ENCODE data around the gene P2RY14. TPM values are rescaled to one million over a fixed set of nuclear protein-coding genes. Genes with fewer than 3 reads are reported as not detected.

The P2RY14 gene
- polyA plus RNA-seq, 1 donor = 2.8 TPM

DNA sequence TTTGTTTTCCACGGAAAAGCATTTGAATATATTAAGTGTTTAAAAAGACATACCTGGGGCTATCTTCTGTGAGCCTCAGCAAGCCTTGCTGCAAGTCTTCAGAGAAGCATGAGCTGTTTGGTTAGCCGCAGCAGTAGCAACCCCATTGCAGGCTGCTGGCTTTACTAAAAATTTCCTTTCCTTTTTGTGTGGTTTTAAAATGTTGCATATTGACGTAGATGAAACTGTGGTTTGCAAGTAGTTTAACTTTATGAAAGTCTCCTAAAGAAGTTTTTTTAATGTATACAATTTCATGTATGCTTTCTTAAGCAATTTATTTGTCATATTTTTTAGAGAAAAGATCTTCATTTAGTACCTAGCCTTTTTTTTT lies 75.3 kb downstream of the P2RY14 start, which contains the start of gene GPR171:
Gene GPR171 (minus strand): TSS at position 166 of the 370 bp plus-strand sequence. CDS start 3,830 bp downstream, outside the sequence.
- H3K4me1 ChIP-seq (ENCODE audit: control insufficient read depth, insufficient read depth, low read length) = peaks cover 5% of the 10 kb centered on the region
- no peak within 1 kb of the TSS for H3K4me3 ChIP-seq (ENCODE audit: low read length)
- 100% methylated on average over 1 of the region's 3 CpGs for WGBS (ENCODE audit: insufficient coverage, low lambda C conversion rate)
- no peak within 1 kb of the TSS for H3K27ac ChIP-seq (ENCODE audit: low read length)
- H3K9me3 ChIP-seq (ENCODE audit: control insufficient read depth, low read depth, low read length) = no peaks in the 10 kb centered on the region
- DNase-seq = no peak
- no peaks in the 10 kb centered on the region for H3K36me3 ChIP-seq (ENCODE audit: control insufficient read depth, insufficient read depth, low read length)
- H3K27me3 ChIP-seq (ENCODE audit: control insufficient read depth, insufficient read depth, low read length) = no peaks in the 10 kb centered on the region

DNA sequence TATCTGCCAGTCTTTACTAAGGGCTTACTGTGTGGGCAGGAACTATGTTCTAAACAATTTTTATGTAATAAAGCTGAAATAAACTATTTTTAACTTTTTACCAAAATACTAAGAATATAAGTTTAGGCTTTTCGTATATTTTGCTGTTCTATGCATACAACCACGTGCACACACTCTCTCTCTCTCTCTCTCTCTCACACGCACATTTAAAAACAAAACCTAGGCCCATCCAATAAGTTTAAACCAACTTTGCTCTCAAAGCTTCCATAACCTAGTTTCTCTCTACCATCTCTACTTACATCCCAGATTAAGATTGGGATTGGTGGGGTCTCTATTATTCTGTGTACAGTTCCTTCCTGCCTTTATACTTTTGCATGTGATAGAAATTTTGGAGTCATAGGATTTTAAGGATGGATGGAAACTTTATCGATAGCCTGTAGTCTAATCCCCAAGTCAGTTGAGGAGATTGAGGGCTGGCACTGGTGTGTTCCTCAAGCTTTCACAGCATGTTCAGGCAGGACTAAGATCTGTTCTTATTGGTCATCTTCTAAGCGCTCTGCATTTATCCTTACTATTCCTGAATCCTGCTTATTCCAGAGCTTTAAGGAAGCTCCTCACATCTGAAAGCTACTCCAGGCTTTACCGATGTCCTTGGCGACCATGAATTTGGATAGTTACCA lies 77.2 kb downstream of the P2RY14 start:
- no peaks in the 10 kb centered on the region for H3K9me3 ChIP-seq (ENCODE audit: control insufficient read depth, low read depth, low read length)
- no peak overlapping the region for H3K4me3 ChIP-seq (ENCODE audit: low read length)
- no peak for DNase-seq
- H3K36me3 ChIP-seq (ENCODE audit: control insufficient read depth, insufficient read depth, low read length) = no peaks in the 10 kb centered on the region
- WGBS (ENCODE audit: insufficient coverage, low lambda C conversion rate) = 86% methylated on average over 3 of the region's 7 CpGs
- no peaks in the 10 kb centered on the region for H3K27me3 ChIP-seq (ENCODE audit: control insufficient read depth, insufficient read depth, low read length)
- H3K27ac ChIP-seq (ENCODE audit: low read length) = no peak overlapping the region
- H3K4me1 ChIP-seq (ENCODE audit: control insufficient read depth, insufficient read depth, low read length) = peaks cover 8% of the 10 kb centered on the region

DNA sequence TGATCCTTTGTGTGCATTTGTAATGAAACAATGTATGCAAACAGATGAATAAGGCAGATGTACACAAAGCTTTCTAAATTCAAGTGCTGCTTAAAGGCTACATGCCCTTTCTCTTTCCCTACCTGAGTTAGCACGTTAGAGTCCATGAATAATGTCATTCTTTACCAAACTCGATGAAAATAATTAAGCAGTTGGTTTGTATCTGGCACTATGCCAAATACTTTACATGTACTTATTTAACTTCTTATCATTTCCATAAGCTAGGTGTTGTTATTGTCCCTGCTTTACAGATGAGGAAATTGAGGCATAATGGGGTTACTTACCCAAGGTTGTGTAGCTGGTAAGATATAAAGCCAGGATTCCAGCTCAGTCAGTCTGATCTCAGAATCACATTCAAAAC lies 77.8 kb downstream of the P2RY14 start:
- Histone ChIP-seq H3K27ac (ENCODE audit: low read length) (no peak overlapping the region), H3K27me3 (ENCODE audit: control insufficient read depth, insufficient read depth, low read length) (no peaks in the 10 kb centered on the region), H3K4me3 (ENCODE audit: low read length) (no peak overlapping the region), H3K4me1 (ENCODE audit: control insufficient read depth, insufficient read depth, low read length) (peaks cover 8% of the 10 kb centered on the region), H3K36me3 (ENCODE audit: control insufficient read depth, insufficient read depth, low read length) (no peaks in the 10 kb centered on the region), H3K9me3 (ENCODE audit: control insufficient read depth, low read depth, low read length) (no peaks in the 10 kb centered on the region)
- no peak for DNase-seq
- WGBS (ENCODE audit: insufficient coverage, low lambda C conversion rate) = no CpG with 5 or more reads among the region's 2 CpGs

DNA sequence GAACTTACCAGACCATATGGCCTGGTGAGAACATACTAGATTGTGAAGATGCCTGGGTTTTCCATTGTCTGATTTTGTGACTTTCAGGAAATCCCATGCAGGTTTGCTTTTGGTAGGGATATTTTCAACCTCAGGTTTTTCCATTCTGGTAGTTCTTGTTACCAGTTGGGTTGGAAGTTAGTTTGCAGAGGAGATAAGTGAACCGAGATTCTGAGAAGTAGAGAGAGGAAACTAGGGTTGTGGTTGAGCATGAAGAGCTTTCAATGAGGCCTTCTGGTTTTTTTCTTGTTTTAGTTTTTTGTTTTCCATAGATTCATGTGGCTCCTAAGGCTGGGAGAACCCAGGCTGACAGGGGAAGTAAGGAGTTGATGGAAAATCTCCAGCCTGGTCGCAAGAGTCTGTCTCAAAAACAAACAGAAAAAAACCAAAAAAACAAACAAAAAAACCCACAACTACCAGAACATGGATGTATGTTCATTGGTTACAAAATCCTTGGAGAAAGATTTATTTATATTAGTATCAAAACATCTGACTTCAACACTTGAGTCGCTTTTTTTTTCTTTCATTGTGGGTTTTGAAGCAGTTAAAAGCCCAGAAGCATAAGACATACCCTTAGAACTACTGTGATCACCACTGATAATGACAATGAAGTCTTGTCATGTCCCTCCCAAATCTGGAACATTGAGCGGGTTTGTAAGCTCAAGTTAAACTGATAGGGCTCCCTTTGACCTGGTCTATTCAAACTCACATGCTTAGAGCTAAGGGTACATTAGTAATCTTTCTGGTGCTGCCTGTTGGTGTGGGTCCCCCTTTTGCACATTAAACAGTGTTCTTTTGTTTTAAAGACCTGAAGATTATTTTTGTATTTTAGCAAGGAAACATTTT lies 78.5 kb downstream of the P2RY14 start:
- 50% methylated on average over 2 of the region's 4 CpGs for WGBS (ENCODE audit: insufficient coverage, low lambda C conversion rate)
- Histone ChIP-seq H3K27ac (ENCODE audit: low read length) (no peak overlapping the region), H3K4me1 (ENCODE audit: control insufficient read depth, insufficient read depth, low read length) (peaks cover 8% of the 10 kb centered on the region), H3K4me3 (ENCODE audit: low read length) (no peak overlapping the region), H3K27me3 (ENCODE audit: control insufficient read depth, insufficient read depth, low read length) (no peaks in the 10 kb centered on the region), H3K36me3 (ENCODE audit: control insufficient read depth, insufficient read depth, low read length) (no peaks in the 10 kb centered on the region), H3K9me3 (ENCODE audit: control insufficient read depth, low read depth, low read length) (no peaks in the 10 kb centered on the region)
- DNase-seq = no peak

DNA sequence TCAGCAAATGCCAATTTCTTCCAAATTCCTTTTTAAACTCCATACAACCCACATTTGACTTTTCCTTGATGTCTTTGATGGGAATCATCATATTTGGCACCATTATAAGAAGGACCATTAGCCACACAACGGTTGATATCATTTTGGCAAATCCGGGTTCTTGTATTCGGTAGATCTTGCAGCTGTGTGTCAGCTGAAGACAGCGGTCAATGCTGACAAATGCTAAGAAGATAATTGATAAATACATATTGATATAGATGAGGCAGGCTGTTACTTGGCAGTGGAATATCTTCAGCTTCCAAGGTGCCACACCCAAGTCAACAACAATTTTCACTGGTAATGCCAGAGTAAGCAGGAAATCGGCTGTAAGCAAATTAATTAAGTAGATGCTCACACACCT lies 79.5 kb downstream of the P2RY14 start:
- Histone ChIP-seq H3K4me3 (ENCODE audit: low read length) (no peak overlapping the region), H3K4me1 (ENCODE audit: control insufficient read depth, insufficient read depth, low read length) (peaks cover 8% of the 10 kb centered on the region), H3K36me3 (ENCODE audit: control insufficient read depth, insufficient read depth, low read length) (no peaks in the 10 kb centered on the region), H3K9me3 (ENCODE audit: control insufficient read depth, low read depth, low read length) (no peaks in the 10 kb centered on the region), H3K27ac (ENCODE audit: low read length) (no peak overlapping the region), H3K27me3 (ENCODE audit: control insufficient read depth, insufficient read depth, low read length) (no peaks in the 10 kb centered on the region)
- WGBS (ENCODE audit: insufficient coverage, low lambda C conversion rate) = no CpG with 5 or more reads among the region's 5 CpGs
- DNase-seq = no peak

DNA sequence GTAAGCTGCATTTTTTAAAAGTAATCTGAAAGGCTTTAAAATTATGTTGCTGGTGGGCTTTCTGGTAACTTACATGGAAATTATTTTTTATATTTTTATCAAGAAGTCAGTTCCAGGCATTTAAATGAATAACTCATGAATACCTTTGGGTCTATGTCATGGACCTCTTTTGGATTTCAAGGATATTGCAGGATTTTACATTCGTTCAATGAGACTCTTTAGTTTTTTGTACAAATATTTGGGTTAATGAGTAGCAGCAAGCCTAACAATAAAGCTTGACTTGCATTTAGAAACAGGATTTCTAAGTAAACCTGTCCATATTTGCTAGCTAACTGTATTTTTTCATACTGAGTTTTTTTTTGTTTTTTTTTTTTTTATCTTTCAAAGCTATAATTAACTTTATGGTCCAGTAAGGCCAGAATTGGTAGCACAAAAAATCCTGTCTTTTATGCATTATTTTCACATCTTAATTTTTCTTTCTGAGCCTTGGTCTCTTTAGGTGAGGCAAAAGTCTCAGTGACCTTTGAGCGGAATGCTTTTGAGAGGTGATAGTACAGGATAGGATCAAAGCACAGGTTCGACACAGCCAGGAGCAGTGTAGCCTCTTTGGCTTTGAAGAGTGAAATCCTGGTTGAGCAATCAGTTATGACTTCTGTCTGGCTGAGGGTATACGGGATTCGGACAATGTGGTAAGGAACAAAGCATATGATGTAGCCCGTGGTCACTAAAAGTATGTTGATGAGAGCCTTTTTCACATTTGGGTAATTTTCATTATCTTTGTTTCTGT lies 80.2 kb downstream of the P2RY14 start:
- Histone ChIP-seq H3K27ac (ENCODE audit: low read length) (no peak overlapping the region), H3K36me3 (ENCODE audit: control insufficient read depth, insufficient read depth, low read length) (no peaks in the 10 kb centered on the region), H3K4me3 (ENCODE audit: low read length) (no peak overlapping the region), H3K9me3 (ENCODE audit: control insufficient read depth, low read depth, low read length) (no peaks in the 10 kb centered on the region), H3K27me3 (ENCODE audit: control insufficient read depth, insufficient read depth, low read length) (no peaks in the 10 kb centered on the region), H3K4me1 (ENCODE audit: control insufficient read depth, insufficient read depth, low read length) (peaks cover 8% of the 10 kb centered on the region)
- no CpG with 5 or more reads among the region's 6 CpGs for WGBS (ENCODE audit: insufficient coverage, low lambda C conversion rate)
- DNase-seq = peak; percentile 31 to 68

DNA sequence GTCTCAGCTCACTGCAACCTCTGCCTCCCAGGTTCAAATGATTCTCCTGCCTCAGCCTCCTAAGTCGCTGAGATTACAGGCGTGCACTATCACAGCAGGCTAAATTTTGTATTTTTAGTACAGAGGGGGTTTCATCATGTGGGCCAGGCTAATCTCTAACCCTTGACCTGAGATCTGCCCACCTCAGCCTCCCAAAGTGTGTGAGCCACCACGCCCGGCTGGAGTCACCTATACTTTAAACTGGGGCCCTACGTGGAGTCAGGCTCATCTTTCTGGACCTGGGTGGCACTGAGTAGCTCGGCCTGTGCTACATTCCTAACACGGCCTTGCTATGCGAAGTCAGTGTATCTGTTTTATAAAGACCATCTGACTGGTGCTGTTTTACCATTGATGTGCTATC lies 81.1 kb downstream of the P2RY14 start:
- no peak for DNase-seq
- Histone ChIP-seq H3K27me3 (ENCODE audit: control insufficient read depth, insufficient read depth, low read length) (no peaks in the 10 kb centered on the region), H3K27ac (ENCODE audit: low read length) (no peak overlapping the region), H3K4me1 (ENCODE audit: control insufficient read depth, insufficient read depth, low read length) (peaks cover 8% of the 10 kb centered on the region), H3K9me3 (ENCODE audit: control insufficient read depth, low read depth, low read length) (no peaks in the 10 kb centered on the region), H3K4me3 (ENCODE audit: low read length) (no peak overlapping the region), H3K36me3 (ENCODE audit: control insufficient read depth, insufficient read depth, low read length) (no peaks in the 10 kb centered on the region)
- no CpG with 5 or more reads among the region's 8 CpGs for WGBS (ENCODE audit: insufficient coverage, low lambda C conversion rate)

DNA sequence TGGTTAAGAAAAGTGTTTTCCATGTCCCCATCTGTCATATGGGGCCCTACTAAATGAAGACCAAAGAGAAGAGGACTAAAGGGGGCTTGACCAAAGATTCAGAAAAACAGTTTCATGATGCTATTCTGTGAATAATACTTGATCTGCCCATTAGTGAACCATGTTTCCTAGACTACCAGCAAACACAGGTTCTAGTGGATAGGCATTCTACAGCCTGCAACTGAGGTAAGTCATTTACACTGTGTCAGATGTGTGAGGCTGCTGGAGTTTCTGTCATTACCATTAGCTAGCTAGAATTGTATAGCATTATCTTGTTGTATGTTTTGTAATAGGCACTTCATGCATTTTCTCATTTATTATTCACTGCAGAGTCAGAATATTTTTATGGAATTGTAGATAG lies 81.9 kb downstream of the P2RY14 start:
- Histone ChIP-seq H3K9me3 (ENCODE audit: control insufficient read depth, low read depth, low read length) (no peaks in the 10 kb centered on the region), H3K36me3 (ENCODE audit: control insufficient read depth, insufficient read depth, low read length) (no peaks in the 10 kb centered on the region), H3K4me1 (ENCODE audit: control insufficient read depth, insufficient read depth, low read length) (peaks cover 8% of the 10 kb centered on the region), H3K27ac (ENCODE audit: low read length) (no peak overlapping the region), H3K27me3 (ENCODE audit: control insufficient read depth, insufficient read depth, low read length) (no peaks in the 10 kb centered on the region), H3K4me3 (ENCODE audit: low read length) (no peak overlapping the region)
- no peak for DNase-seq

DNA sequence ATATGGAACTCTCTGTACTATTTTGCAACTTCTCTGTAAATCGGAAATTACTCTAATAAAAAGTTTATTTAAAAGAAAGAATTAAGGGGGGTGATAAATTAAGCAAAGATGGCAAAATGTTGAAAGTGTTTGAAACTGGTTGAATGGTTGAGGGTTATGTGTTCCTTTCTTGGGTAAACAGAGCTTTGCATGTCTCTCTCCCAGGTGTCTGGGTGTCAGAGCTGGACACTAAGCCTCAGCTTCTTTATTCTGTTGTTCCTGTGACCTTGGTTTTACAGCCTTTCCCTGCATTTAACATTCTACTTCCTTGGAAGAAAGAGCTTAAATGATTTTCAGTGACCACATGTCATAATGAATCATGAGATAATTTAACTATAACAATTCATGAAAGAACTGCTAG lies 82.5 kb downstream of the P2RY14 start:
- WGBS (ENCODE audit: insufficient coverage, low lambda C conversion rate) = 91% methylated on average over 1 of the region's 1 CpG
- no peaks in the 10 kb centered on the region for H3K36me3 ChIP-seq (ENCODE audit: control insufficient read depth, insufficient read depth, low read length)
- H3K27me3 ChIP-seq (ENCODE audit: control insufficient read depth, insufficient read depth, low read length) = no peaks in the 10 kb centered on the region
- DNase-seq = no peak
- H3K4me1 ChIP-seq (ENCODE audit: control insufficient read depth, insufficient read depth, low read length) = peaks cover 8% of the 10 kb centered on the region
- H3K27ac ChIP-seq (ENCODE audit: low read length) = no peak overlapping the region
- no peak overlapping the region for H3K4me3 ChIP-seq (ENCODE audit: low read length)
- no peaks in the 10 kb centered on the region for H3K9me3 ChIP-seq (ENCODE audit: control insufficient read depth, low read depth, low read length)

DNA sequence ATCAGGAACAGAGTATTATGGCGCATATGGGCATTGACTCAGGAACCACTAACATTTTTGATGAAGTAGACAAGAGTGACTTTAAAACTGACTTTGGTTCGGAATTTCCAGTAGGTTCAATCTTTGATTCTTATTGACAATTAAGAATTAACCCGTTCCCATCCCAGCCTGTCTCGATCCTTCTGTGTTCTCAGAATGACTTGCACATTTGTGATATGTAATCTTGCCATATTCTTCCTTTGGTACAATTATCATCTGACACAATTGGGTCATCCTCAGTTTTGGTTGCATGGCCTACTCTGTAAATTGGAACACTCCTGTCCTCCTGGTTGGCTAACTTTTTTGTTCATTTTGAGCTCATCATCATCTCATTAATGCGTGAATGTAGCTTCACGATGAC lies 85.8 kb downstream of the P2RY14 start:
- Histone ChIP-seq H3K4me1 (ENCODE audit: control insufficient read depth, insufficient read depth, low read length) (peaks cover 3% of the 10 kb centered on the region), H3K4me3 (ENCODE audit: low read length) (no peak overlapping the region), H3K27ac (ENCODE audit: low read length) (no peak overlapping the region), H3K27me3 (ENCODE audit: control insufficient read depth, insufficient read depth, low read length) (no peaks in the 10 kb centered on the region), H3K36me3 (ENCODE audit: control insufficient read depth, insufficient read depth, low read length) (peaks cover 2% of the 10 kb centered on the region), H3K9me3 (ENCODE audit: control insufficient read depth, low read depth, low read length) (no peaks in the 10 kb centered on the region)
- 100% methylated on average over 2 of the region's 6 CpGs for WGBS (ENCODE audit: insufficient coverage, low lambda C conversion rate)
- DNase-seq = no peak
